ENCODE measurements around the gene FUT2.

The FUT2 gene

DNA sequence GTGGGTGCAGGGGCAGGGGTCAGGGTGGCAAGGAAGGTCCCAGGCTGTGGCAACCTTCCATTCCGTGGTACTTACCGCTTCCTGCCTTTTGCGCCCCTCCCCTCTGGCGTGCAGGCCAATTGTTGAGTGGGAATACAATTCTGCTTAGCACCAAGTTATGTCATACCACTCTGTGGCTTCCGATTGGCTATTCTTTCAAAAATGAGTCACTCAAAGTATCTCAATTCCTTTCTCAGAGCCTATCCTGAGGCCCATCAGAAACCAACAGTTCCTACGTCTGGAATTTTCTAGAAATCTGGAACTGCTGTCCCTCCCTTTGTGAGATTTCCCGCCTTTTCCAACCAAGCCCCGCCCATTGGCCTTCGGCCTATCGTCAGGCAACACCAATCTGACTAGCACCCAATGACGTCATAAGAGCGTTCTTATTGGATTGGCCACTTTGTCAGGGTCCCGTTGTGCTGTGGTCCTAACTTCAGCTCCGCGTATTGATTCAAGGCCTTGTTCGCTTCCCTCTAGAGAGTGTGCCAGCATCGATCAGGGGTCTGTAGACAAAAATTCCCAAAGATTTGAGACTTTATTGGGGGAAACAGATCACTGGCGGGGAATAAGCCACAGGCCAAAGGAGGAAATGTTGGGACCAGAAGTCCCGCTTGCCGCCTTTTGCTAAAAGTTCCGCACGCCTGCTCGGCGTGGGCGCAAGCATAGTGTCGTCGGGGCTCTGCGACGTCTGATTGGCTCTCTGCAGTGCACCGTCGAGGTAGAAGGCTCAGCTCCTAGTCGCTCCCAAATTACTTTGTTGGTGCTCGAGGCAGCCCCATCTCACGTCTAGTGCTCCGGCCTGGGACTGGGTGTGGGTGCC is 34.7 kb upstream of the FUT2 start:
- DNase-seq (ENCODE audit: extremely low read depth, insufficient read length) = peak; percentile 83
- Histone ChIP-seq H3K36me3 (ENCODE audit: control insufficient read depth, insufficient read depth, low read length) (no peaks in the 10 kb centered on the region), H3K27me3 (replicated peaks; ENCODE audit: control insufficient read depth, insufficient read depth, low read length) (no peaks in the 10 kb centered on the region), H3K4me3 (replicated peaks; ENCODE audit: low read depth, low read length) (no peak overlapping the region)
- TF ChIP-seq, protein P1, sequence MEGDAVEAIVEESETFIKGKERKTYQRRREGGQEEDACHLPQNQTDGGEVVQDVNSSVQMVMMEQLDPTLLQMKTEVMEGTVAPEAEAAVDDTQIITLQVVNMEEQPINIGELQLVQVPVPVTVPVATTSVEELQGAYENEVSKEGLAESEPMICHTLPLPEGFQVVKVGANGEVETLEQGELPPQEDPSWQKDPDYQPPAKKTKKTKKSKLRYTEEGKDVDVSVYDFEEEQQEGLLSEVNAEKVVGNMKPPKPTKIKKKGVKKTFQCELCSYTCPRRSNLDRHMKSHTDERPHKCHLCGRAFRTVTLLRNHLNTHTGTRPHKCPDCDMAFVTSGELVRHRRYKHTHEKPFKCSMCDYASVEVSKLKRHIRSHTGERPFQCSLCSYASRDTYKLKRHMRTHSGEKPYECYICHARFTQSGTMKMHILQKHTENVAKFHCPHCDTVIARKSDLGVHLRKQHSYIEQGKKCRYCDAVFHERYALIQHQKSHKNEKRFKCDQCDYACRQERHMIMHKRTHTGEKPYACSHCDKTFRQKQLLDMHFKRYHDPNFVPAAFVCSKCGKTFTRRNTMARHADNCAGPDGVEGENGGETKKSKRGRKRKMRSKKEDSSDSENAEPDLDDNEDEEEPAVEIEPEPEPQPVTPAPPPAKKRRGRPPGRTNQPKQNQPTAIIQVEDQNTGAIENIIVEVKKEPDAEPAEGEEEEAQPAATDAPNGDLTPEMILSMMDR (IDR thresholded peaks at IDR 0.05; ENCODE audit: insufficient read depth, low read length, poor library complexity, severe bottlenecking) = no peak

DNA sequence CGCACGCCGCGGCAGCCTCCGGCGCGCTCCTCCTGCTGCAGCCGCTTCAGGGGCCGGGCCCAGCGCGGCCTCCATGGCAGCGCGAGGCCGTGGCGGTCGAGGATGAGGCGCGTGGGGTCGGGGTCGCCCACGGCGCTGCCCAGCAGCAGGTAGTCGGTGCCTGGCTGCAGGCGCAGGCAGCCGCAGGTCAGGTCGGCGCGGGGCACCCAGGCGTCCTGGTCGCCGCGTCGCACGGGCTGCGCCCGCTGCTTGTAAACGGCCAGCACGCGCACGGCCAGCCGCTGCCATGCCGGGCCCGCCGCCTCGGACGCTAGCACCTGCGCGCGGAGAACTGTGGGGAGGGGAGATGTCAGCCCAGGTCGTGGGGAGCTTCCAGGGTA is 34.1 kb upstream of the FUT2 start:
- H3K36me3 ChIP-seq (ENCODE audit: control insufficient read depth, insufficient read depth, low read length) = no peaks in the 10 kb centered on the region
- H3K27me3 ChIP-seq (replicated peaks; ENCODE audit: control insufficient read depth, insufficient read depth, low read length) = no peaks in the 10 kb centered on the region
- DNase-seq (ENCODE audit: extremely low read depth, insufficient read length) = no peak
- TF ChIP-seq, protein P1 (IDR thresholded peaks at IDR 0.05; ENCODE audit: insufficient read depth, low read length, poor library complexity, severe bottlenecking) = no peak
- H3K4me3 ChIP-seq (replicated peaks; ENCODE audit: low read depth, low read length) = no peak overlapping the region

DNA sequence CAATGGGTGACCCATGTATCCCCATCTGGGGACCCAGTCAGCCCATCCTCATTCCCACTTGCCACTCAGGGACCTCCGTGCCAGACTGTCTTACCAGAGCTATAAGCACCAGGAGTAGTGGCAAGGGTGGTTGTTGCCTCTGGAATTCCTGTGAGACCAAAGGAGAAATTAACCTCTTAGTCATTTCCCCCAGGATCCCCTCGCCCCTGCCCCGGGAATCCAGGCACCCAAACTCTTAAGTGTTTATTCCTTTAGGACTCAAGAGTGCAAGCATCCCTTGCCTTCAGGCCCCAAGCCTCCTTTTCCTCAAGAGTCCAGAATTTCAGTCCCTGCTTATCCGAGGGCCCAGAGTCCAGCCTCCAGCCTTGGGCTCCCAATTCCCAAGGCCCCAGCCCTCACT is 32.1 kb upstream of the FUT2 start:
- Histone ChIP-seq H3K36me3 (ENCODE audit: control insufficient read depth, insufficient read depth, low read length) (no peaks in the 10 kb centered on the region), H3K4me3 (replicated peaks; ENCODE audit: low read depth, low read length) (no peak overlapping the region), H3K27me3 (replicated peaks; ENCODE audit: control insufficient read depth, insufficient read depth, low read length) (no peaks in the 10 kb centered on the region)
- no peak for DNase-seq (ENCODE audit: extremely low read depth, insufficient read length)
- TF ChIP-seq, protein P1 (IDR thresholded peaks at IDR 0.05; ENCODE audit: insufficient read depth, low read length, poor library complexity, severe bottlenecking) = no peak

DNA sequence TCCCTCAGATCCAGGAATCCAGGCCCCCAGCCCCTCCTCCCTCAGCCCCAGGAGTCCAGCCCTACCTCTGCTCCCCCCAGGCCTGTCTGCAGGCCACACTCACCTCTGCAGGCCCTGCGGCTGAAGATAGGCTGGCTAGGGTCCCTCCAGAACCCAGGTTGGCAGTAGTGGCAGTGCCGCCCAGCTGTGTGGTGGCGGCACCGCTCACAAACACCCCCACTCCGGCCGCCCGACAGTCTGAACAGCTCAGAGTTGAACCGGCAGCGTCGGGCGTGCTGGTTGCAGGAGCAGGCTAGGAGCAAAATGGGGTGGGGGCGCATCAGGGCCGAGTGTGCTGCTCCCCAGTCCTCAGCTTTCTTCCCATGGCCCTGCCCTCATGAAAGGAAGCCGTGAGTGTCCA is 31.3 kb upstream of the FUT2 start:
- no peak for DNase-seq (ENCODE audit: extremely low read depth, insufficient read length)
- TF ChIP-seq, protein P1 (IDR thresholded peaks at IDR 0.05; ENCODE audit: insufficient read depth, low read length, poor library complexity, severe bottlenecking) = no peak
- no peak overlapping the region for H3K4me3 ChIP-seq (replicated peaks; ENCODE audit: low read depth, low read length)

DNA sequence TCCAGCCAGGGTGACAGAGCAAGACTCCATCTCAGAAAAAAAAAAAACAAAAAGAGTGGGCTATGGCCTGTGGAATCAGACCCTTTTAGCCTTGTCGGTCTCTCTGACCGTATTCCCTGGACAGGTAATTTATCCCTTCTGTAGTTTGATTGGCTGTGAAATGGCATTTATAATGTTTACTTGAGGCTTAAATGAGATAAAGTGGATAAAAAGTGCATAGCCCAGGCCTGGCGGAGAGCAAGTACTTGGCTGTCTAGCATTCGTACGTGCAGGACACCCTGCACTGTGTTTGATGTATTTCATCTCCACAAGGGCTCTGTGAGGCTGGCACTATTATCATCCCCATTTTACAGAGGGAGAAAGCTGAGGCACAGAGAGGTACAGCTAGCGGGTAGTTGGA is 30.0 kb upstream of the FUT2 start:
- TF ChIP-seq, protein P1 (IDR thresholded peaks at IDR 0.05; ENCODE audit: insufficient read depth, low read length, poor library complexity, severe bottlenecking) = no peak

More for the DNA sequence above, 31.3 kb upstream of the FUT2 start:
- Histone ChIP-seq H3K27me3 (replicated peaks; ENCODE audit: control insufficient read depth, insufficient read depth, low read length) (no peaks in the 10 kb centered on the region), H3K36me3 (ENCODE audit: control insufficient read depth, insufficient read depth, low read length) (no peaks in the 10 kb centered on the region)

More for the DNA sequence above, 30.0 kb upstream of the FUT2 start:
- DNase-seq (ENCODE audit: extremely low read depth, insufficient read length) = no peak
- Histone ChIP-seq H3K27me3 (replicated peaks; ENCODE audit: control insufficient read depth, insufficient read depth, low read length) (no peaks in the 10 kb centered on the region), H3K4me3 (replicated peaks; ENCODE audit: low read depth, low read length) (no peak overlapping the region), H3K36me3 (ENCODE audit: control insufficient read depth, insufficient read depth, low read length) (no peaks in the 10 kb centered on the region)
